ENCODE measurements around the gene IL13.

IL13 gene

DNA sequence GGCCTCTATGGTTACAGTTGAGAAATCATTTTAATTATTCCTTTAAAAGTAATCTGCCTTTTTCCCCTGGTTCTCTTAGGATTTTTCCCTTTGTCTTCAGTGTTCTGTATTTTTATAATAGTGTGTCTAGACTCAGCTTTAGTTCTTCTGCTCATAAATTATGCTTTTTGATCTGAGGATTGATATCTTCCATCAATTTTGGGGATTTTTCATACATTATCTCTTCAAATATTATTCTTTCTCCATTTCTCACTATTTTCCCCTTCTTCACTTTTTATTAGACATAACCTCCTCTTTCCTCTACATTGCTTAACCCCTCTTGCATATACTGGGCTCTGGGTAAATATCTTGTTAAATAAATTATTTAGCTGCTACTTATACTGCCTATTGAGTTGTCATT, 36.3 kb upstream of the IL13 start:
- TF ChIP-seq TEAD4 (IDR thresholded peaks at IDR 0.05): no peak
- TF ChIP-seq NFIC (IDR thresholded peaks at IDR 0.05): no peak
- TF ChIP-seq FOXM1 (IDR thresholded peaks at IDR 0.05; ENCODE audit: borderline replicate concordance, low read depth): no peak
- TF ChIP-seq TAF1 (IDR thresholded peaks at IDR 0.05; ENCODE audit: low read depth): no peak
- TF ChIP-seq CREB1 (IDR thresholded peaks at IDR 0.05; ENCODE audit: low read depth): no peak
- no peak for TF ChIP-seq EP300 (IDR thresholded peaks at IDR 0.05; ENCODE audit: borderline replicate concordance)
- no peak for TF ChIP-seq CEBPB (IDR thresholded peaks at IDR 0.05)
- TF ChIP-seq RAD21 (IDR thresholded peaks at IDR 0.05; ENCODE audit: low read depth): no peak

DNA sequence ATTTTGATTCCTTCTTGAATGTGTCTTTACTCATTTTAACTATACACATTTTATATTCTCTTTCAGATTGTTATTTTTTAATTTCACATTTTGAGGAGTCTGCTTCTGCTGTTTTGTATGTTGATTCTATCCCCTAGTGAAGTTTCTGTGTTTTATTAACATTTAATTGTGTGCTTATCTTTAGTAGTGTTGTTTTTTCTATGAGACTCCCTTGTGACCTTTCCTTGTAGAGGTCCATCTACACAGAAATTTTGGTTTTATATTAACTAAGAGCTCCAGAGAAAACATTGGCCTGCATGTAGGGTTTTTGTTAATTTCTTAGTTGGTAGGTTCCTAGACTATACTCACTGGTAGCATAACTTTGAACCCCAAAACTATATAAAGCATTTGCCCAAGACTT, 35.4 kb upstream of the IL13 start:
- TF ChIP-seq TEAD4 (IDR thresholded peaks at IDR 0.05) (no peak), CEBPB (IDR thresholded peaks at IDR 0.05) (no peak), RAD21 (IDR thresholded peaks at IDR 0.05; ENCODE audit: low read depth) (no peak), NFIC (IDR thresholded peaks at IDR 0.05) (no peak), CREB1 (IDR thresholded peaks at IDR 0.05; ENCODE audit: low read depth) (no peak), YY1 (IDR thresholded peaks at IDR 0.05; ENCODE audit: low read depth) (no peak), EGR1 (IDR thresholded peaks at IDR 0.05) (no peak), ZBTB7A (IDR thresholded peaks at IDR 0.05; ENCODE audit: low read depth) (no peak), TAF1 (IDR thresholded peaks at IDR 0.05; ENCODE audit: low read depth) (no peak), TCF12 (IDR thresholded peaks at IDR 0.05; ENCODE audit: low read depth) (no peak), FOXM1 (IDR thresholded peaks at IDR 0.05; ENCODE audit: borderline replicate concordance, low read depth) (no peak)
- TF ChIP-seq, protein P1, sequence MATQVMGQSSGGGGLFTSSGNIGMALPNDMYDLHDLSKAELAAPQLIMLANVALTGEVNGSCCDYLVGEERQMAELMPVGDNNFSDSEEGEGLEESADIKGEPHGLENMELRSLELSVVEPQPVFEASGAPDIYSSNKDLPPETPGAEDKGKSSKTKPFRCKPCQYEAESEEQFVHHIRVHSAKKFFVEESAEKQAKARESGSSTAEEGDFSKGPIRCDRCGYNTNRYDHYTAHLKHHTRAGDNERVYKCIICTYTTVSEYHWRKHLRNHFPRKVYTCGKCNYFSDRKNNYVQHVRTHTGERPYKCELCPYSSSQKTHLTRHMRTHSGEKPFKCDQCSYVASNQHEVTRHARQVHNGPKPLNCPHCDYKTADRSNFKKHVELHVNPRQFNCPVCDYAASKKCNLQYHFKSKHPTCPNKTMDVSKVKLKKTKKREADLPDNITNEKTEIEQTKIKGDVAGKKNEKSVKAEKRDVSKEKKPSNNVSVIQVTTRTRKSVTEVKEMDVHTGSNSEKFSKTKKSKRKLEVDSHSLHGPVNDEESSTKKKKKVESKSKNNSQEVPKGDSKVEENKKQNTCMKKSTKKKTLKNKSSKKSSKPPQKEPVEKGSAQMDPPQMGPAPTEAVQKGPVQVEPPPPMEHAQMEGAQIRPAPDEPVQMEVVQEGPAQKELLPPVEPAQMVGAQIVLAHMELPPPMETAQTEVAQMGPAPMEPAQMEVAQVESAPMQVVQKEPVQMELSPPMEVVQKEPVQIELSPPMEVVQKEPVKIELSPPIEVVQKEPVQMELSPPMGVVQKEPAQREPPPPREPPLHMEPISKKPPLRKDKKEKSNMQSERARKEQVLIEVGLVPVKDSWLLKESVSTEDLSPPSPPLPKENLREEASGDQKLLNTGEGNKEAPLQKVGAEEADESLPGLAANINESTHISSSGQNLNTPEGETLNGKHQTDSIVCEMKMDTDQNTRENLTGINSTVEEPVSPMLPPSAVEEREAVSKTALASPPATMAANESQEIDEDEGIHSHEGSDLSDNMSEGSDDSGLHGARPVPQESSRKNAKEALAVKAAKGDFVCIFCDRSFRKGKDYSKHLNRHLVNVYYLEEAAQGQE (IDR thresholded peaks at IDR 0.05; ENCODE audit: low read depth): no peak
- TF ChIP-seq, protein P2, sequence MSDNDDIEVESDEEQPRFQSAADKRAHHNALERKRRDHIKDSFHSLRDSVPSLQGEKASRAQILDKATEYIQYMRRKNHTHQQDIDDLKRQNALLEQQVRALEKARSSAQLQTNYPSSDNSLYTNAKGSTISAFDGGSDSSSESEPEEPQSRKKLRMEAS (IDR thresholded peaks at IDR 0.05): no peak
- TF ChIP-seq, protein P3, sequence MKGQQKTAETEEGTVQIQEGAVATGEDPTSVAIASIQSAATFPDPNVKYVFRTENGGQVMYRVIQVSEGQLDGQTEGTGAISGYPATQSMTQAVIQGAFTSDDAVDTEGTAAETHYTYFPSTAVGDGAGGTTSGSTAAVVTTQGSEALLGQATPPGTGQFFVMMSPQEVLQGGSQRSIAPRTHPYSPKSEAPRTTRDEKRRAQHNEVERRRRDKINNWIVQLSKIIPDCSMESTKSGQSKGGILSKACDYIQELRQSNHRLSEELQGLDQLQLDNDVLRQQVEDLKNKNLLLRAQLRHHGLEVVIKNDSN (IDR thresholded peaks at IDR 0.05): no peak

DNA sequence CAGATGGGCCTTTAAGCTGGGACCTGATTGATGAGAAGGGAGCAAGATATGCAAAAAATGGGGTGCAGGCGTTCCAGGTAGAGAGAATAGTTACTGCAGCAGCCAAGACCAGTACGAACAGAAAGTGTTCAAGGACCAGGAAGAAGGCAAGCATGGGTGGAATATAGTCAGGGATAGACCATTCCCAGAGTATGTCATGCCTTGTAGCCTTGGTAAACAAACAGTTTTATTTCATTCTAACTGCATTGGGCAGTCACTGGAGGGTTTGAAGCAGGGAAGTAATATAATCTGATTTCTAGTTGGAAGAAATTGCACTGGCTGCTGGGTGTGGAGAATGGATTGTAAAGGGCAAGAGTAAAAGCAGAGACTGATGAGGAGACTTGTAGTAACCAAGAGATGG, 30.5 kb upstream of the IL13 start:
- TF ChIP-seq ZBTB7A (IDR thresholded peaks at IDR 0.05; ENCODE audit: low read depth): no peak
- no peak for TF ChIP-seq CREB1 (IDR thresholded peaks at IDR 0.05; ENCODE audit: low read depth)
- no peak for TF ChIP-seq TCF12 (IDR thresholded peaks at IDR 0.05; ENCODE audit: low read depth)
- no peak for TF ChIP-seq YY1 (IDR thresholded peaks at IDR 0.05; ENCODE audit: low read depth)
- TF ChIP-seq EP300 (IDR thresholded peaks at IDR 0.05; ENCODE audit: borderline replicate concordance): no peak
- TF ChIP-seq, protein P3 (IDR thresholded peaks at IDR 0.05): no peak
- no peak for TF ChIP-seq TEAD4 (IDR thresholded peaks at IDR 0.05)
- TF ChIP-seq TAF1 (IDR thresholded peaks at IDR 0.05; ENCODE audit: low read depth): no peak
- TF ChIP-seq, protein P1 (IDR thresholded peaks at IDR 0.05; ENCODE audit: low read depth): no peak
- TF ChIP-seq FOXM1 (IDR thresholded peaks at IDR 0.05; ENCODE audit: borderline replicate concordance, low read depth): no peak
- no peak for TF ChIP-seq RAD21 (IDR thresholded peaks at IDR 0.05; ENCODE audit: low read depth)
- TF ChIP-seq, protein P2 (IDR thresholded peaks at IDR 0.05): no peak
- no peak for TF ChIP-seq NFIC (IDR thresholded peaks at IDR 0.05)
- TF ChIP-seq CEBPB (IDR thresholded peaks at IDR 0.05): no peak
- no peak for TF ChIP-seq EGR1 (IDR thresholded peaks at IDR 0.05)

DNA sequence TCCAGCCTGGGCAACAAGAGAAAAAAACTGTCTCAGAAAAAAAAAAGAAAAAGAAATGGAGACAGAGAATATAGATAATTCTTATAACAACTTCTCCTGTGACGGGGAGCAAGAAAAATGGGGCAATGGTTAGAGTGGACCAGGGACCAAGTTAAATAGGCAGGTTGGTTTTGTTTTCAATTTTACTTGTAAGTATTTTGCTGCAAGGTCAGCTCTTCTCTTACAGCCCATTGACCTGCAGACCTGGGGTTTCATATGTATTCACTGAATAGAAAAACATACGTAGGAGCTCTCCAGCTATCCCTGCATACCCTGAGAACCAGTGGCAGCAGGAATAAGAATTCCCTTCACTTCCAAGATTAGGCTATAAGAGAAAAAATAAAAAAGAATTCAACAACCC, 29.2 kb upstream of the IL13 start:
- TF ChIP-seq, protein P3 (IDR thresholded peaks at IDR 0.05): no peak
- TF ChIP-seq, protein P1 (IDR thresholded peaks at IDR 0.05; ENCODE audit: low read depth): no peak
- no peak for TF ChIP-seq YY1 (IDR thresholded peaks at IDR 0.05; ENCODE audit: low read depth)
